Nucleus accumbens (tissue), 56 donors: ENCODE data around the gene PSMD14.
A peak's percentile ranks its signal among the peaks of the same experiment; 100 is the strongest.

Experiments used
- DNase-seq, 56 donors: peaks; one replicate each; lab custom pipeline; 2025; lab: John Stamatoyannopoulos, UW

The PSMD14 gene

DNA sequence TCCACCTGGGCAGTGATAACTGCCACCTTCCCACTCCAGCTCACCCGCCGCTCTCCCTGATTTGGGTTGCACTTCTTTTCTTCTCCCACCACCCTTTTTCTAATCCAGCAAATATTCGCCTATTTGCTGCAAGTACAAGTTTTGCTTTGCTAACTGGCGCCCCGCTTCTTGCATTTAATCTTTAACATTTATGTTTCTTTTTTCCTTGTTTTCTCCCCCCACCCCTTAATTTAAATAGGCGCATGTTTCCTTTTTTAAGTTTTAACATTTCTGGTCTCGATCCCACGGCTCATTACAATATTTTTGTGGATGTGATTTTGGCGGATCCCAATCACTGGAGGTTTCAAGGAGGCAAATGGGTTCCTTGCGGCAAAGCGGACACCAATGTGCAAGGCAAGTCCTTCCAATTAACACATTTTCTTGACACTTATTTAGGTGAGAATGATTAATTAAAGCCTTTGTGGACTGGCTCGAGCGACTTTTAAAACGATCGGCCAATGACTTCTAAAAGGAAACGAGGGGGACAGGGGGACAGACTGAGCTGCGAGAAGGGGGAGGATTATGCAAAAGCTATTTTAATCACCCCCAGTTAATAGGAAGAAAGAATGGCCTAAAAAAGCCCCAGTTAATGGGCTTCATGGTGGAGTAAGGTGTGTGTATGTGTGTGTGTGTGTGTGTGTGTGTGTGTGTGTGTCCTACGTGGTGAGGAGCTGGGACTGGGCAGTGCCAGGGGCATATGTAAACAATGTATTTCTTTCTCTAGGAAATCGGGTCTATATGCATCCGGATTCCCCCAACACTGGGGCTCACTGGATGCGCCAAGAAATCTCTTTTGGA is 109.4 kb downstream of the PSMD14 start:
- DNase-seq: no peak

GRCh38 chr2:161418275-161418714 is 110.1 kb downstream of the PSMD14 start:
- DNase-seq: no peak

- no peak for DNase-seq
Measured at GRCh38 chr2:161418715-161419637, 110.8 kb downstream of the PSMD14 start.

DNA sequence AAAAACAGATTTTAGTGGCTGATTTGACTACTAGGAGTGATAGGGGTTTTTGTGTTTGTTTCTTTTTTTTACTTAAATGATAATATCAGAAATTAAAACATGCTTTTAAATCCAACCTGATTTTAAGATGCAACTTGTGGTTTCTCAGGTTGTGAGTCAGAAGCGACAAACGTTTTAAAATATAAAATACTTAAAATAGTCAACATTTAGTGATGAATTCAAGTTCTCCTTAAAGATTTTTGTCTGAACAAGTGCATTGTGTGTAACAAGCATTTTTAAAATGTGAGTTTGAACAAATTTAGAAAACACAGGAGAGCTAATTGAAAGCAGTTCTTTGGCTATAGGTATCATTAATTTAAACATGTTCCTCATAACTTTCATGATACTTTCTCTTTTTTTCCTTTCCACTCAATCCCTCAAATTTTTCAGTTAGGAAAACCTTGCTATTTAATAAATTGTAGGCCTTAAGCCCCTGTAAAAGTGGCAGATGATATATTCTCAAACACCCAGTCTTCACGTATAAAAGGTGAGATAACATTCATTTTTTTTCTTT is 111.5 kb downstream of the PSMD14 start:
- no peak for DNase-seq

DNA sequence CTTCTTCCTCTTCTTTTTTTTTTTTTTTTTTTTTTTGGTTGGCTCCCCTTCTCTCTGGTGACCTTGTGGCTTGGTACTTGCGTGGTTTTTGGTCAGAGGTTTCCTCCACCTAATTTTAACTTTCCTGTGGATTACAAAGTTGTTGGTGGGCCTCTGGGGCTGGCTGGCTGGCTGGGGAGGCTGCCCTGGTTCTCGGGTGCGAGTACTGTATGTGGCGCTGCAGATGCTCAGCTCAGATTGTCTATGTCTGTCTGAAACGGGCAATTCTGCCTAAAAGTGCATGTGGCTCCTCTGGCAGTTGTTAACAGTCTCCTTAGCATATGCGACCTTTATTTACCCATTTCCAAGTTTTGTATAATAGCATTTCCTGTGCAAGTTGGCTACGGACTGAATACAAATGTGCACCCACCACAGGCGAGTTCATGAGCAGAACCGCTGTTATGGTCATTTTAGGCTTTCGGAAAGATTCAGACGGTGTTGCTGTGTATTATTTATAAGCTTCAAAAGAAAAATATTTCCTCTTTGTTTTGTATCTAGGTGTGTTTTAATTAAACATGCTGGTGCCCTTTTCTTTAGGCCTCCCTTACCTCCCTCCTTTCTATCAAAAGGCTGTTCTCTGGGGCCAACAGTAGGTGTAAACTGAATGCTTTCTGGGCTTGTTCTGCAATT is 112.3 kb downstream of the PSMD14 start:
- DNase-seq: no peak

DNA sequence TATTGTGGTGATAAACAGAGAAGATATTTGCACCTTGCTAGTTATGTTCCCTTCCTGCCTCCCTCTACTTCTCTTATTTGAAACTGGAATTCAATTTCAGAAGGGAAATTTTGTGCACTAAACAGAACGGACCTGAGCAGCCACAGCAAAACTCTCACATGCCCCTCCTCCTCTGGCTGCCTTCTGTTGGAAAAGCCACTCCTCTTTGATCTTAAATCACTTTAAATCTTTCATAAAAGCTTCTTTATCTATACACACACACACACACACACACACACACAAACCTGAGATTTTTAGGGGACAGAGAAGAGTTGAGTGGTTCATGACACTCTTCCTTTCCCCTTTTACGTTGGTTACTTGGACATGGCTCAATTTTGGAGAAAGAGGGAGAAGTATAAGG is 113.5 kb downstream of the PSMD14 start:
- no peak for DNase-seq

GRCh38 chr2:161422816-161423403 is 114.7 kb downstream of the PSMD14 start:
- DNase-seq: no peak

DNA sequence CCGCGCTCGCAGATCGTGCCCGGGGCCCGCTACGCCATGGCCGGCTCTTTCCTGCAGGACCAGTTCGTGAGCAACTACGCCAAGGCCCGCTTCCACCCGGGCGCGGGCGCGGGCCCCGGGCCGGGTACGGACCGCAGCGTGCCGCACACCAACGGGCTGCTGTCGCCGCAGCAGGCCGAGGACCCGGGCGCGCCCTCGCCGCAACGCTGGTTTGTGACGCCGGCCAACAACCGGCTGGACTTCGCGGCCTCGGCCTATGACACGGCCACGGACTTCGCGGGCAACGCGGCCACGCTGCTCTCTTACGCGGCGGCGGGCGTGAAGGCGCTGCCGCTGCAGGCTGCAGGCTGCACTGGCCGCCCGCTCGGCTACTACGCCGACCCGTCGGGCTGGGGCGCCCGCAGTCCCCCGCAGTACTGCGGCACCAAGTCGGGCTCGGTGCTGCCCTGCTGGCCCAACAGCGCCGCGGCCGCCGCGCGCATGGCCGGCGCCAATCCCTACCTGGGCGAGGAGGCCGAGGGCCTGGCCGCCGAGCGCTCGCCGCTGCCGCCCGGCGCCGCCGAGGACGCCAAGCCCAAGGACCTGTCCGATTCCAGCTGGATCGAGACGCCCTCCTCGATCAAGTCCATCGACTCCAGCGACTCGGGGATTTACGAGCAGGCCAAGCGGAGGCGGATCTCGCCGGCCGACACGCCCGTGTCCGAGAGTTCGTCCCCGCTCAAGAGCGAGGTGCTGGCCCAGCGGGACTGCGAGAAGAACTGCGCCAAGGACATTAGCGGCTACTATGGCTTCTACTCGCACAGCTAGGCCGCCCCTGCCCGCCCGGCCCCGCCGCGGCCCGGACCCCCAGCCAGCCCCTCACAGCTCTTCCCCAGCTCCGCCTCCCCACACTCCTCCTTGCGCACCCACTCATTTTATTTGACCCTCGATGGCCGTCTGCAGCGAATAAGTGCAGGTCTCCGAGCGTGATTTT is 115.5 kb downstream of the PSMD14 start:
- DNase-seq: no peak

DNA sequence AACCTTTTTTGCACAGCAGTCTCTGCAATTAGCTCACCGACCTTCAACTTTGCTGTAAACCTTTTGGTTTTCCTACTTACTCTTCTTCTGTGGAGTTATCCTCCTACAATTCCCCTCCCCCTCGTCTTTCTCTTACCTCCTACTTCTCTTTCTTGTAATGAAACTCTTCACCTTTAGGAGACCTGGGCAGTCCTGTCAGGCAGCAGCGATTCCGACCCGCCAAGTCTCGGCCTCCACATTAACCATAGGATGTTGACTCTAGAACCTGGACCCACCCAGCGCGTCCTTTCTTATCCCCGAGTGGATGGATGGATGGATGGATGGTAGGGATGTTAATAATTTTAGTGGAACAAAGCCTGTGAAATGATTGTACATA is 116.2 kb downstream of the PSMD14 start:
- no peak for DNase-seq

DNA sequence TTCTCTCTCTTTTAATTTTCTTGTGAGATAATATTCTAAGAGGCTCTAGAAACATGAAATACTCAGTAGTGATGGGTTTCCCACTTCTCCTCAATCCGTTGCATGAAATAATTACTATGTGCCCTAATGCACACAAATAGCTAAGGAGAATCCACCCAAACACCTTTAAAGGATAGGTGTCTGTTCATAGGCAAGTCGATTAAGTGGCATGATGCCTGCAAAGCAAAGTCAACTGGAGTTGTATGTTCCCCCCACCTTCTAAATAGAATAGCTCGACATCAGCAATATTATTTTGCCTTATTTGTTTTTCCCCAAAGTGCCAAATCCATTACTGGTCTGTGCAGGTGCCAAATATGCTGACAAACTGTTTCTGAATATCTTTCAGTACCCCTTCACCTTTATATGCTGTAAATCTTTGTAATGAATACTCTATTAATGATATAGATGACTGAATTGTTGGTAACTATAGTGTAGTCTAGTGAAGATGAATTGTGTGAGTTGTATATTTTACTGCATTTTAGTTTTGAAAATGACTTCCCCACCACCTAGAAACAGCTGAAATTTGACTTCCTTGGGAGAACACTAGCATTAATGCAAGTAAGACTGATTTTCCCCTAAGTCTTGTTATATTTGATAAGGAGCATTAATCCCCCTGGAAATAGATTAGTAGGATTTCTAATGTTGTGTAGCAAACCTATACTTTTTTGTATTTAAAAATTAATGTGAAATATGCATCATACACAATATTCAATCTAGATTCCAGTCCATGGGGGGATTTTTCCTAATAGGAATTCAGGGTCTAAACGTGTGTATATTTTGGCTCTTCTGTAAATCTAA is 116.9 kb downstream of the PSMD14 start:
- no peak for DNase-seq

DNA sequence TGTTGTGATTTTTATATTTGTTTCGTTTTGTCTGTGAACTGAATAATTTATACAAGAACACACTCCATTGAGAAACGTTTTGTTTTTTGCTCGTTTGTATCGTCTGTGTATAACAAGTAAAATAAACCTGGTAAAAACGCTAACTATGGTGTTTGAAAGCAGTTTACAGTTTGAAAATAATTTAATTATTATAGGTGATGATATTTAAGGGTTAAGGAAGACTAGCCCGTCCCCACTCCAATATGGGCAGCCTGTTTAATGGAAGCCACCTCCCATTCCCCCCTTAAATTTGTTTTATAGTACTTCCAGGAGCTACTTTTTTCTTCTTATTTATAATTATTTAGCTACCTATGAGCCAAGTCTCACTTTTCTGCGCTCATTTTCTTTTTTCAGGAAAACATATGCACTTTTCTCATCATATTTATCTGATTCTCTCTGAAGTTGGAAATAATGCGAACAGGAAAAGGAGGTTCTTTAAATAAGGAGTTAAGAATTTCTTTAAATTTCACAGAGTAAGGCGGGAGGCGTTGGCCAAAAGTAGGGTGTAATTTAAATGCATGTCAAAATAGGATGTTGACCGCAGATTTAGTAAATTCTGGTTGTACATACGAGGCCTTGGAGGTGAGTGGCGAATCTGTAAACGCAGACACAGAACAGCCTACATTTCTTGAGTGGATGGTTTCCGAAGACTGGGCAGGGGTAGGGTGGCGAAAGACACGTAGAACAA is 117.7 kb downstream of the PSMD14 start:
- no peak for DNase-seq

- DNase-seq: no peak
Measured at GRCh38 chr2:161426455-161426921, 118.3 kb downstream of the PSMD14 start.

DNA sequence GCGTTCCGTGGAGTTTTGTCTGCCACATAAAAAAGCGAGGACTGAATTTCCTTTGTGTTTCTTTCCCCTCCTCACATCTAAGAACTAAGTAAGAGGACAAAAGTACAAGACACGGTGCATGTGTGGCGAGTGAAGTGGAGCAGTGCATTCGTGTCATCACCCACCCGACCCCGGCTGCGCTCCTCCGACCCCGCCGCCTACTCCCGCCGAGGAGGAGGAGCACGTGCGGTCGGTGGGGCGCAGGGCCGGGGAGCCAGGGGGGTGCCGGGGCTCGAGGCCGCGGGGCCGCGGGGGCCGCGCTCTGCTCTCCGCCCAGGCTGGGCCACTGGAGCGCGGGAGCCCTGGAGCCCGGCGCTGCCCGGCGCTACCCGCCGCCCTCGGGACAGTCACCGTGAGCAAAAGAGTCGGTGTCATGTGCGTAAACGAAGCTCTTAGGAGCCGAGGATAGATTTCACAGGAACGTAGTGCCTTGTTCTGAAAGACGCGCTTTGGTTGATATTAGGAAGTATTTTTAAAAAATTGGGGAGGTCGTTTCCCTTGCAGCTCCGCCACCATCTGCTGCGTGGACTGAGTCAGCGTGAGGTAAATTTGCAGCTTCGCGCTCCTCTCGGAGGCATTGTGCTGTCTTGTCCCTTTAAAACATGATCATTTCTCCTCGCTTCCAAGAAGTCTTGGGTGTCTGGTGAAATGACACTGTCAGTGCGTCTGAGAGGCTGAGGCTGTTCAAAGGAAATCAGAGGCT is 118.9 kb downstream of the PSMD14 start:
- peak in 1 of 56 donors; percentile 15 for DNase-seq

GRCh38 chr2:161427664-161428587 is 119.7 kb downstream of the PSMD14 start:
- DNase-seq: no peak

GRCh38 chr2:161430386-161430785 is 122.2 kb downstream of the PSMD14 start:
- no peak for DNase-seq
